Measurements from ENCODE around the gene KCNK3. TPM values are rescaled to one million over a fixed set of nuclear protein-coding genes. Genes with fewer than 3 reads are reported as not detected.

KCNK3 gene
- total and polyA plus RNA-seq, 2 donors (not counting 1 experiment from before 2014, with no cell fraction given), result not detected

- H3K9ac ChIP-seq (ENCODE audit: low read length), result no peak overlapping the region
- 100% methylated on average over 2 of the region's 2 CpGs for WGBS (ENCODE audit: insufficient coverage)
- H3K27ac Mint-ChIP-seq, result no peak overlapping the region
- no peaks in the 10 kb centered on the region for H3K79me2 ChIP-seq (ENCODE audit: control insufficient read depth, insufficient read depth, low read length)
- H3K36me3 ChIP-seq (replicated peaks in 1 of 2; ENCODE audit: control extremely low read depth in 1 of 2, control insufficient read depth in 1 of 2, extremely low read depth in 1 of 2, insufficient read depth in 2 of 2, low read length in 1 of 2), result no peaks in the 10 kb centered on the region
- no peak for ATAC-seq (ENCODE audit: low read depth)
- H3K4me1 Mint-ChIP-seq, result no peaks in the 10 kb centered on the region
- H3K27me3 Mint-ChIP-seq, result peaks cover 10% of the 10 kb centered on the region
- no peaks in the 10 kb centered on the region for H3K9me3 ChIP-seq (ENCODE audit: control extremely low read depth in 1 of 3, control insufficient read depth in 2 of 3, insufficient read depth in 1 of 3, low read length in 2 of 3)
- no peak overlapping the region for H2AFZ ChIP-seq (ENCODE audit: insufficient read depth, low read depth, low read length, poor library complexity, severe bottlenecking)
- no peak overlapping the region for H3K4me3 Mint-ChIP-seq
- ChIA-PET POLR2A (no interaction called here), CTCF (no interaction called here)
- no peak for TF ChIP-seq EZH2 (IDR thresholded peaks at IDR 0.05; ENCODE audit: borderline replicate concordance, insufficient read depth, low read depth, low read length, poor library complexity, severe bottlenecking)
- TF ChIP-seq CTCF (IDR thresholded peaks at IDR 0.05), result no peak
- H3K9me3 Mint-ChIP-seq (ENCODE audit: insufficient read depth), result no peaks in the 10 kb centered on the region
- H3K4me3 ChIP-seq (ENCODE audit: control extremely low read depth in 1 of 5, extremely low read depth in 1 of 5, insufficient read depth in 1 of 5, low read depth in 2 of 5, low read length in 4 of 5), result no peak overlapping the region
- DNase-seq, result no peak
- H4K20me1 ChIP-seq (ENCODE audit: control insufficient read depth, insufficient read depth, low read length, poor library complexity, severe bottlenecking), result no peaks in the 10 kb centered on the region
- intact Hi-C loops (cut with micrococcal nuclease), result no loop called here
- H3K27me3 ChIP-seq (replicated peaks in 1 of 4; ENCODE audit: control extremely low read depth in 1 of 4, control insufficient read depth in 3 of 4, insufficient read depth in 4 of 4, low read length in 3 of 4), result no peaks in the 10 kb centered on the region
- no peaks in the 10 kb centered on the region for H3K4me1 ChIP-seq (ENCODE audit: control insufficient read depth in 2 of 2, insufficient read depth in 2 of 2, low read length in 2 of 2)
- H3K27ac ChIP-seq (ENCODE audit: low read length in 2 of 2), result no peak overlapping the region
- no peak overlapping the region for H3K4me2 ChIP-seq (replicated peaks; ENCODE audit: low read depth, low read length, poor library complexity, severe bottlenecking)
These were observed 24.2 kb downstream of the KCNK3 start for GRCh38 chr2:26716769-26717168.

GRCh38 chr2:26717362-26717761, 24.8 kb downstream of the KCNK3 start:
- no peak overlapping the region for H3K4me3 ChIP-seq (ENCODE audit: control extremely low read depth in 1 of 5, extremely low read depth in 1 of 5, insufficient read depth in 1 of 5, low read depth in 2 of 5, low read length in 4 of 5)
- H4K20me1 ChIP-seq (ENCODE audit: control insufficient read depth, insufficient read depth, low read length, poor library complexity, severe bottlenecking), result no peaks in the 10 kb centered on the region
- no peaks in the 10 kb centered on the region for H3K36me3 ChIP-seq (replicated peaks in 1 of 2; ENCODE audit: control extremely low read depth in 1 of 2, control insufficient read depth in 1 of 2, extremely low read depth in 1 of 2, insufficient read depth in 2 of 2, low read length in 1 of 2)
- H3K27ac Mint-ChIP-seq, result no peak overlapping the region
- H3K4me3 Mint-ChIP-seq, result no peak overlapping the region
- POLR2A ChIA-PET, result no interaction called here
- H2AFZ ChIP-seq (ENCODE audit: insufficient read depth, low read depth, low read length, poor library complexity, severe bottlenecking), result no peak overlapping the region
- no peak overlapping the region for H3K27ac ChIP-seq (ENCODE audit: low read length in 2 of 2)
- CTCF ChIA-PET, result no interaction called here
- DNase-seq (no peak), ATAC-seq (ENCODE audit: low read depth) (no peak)
- no peaks in the 10 kb centered on the region for H3K79me2 ChIP-seq (ENCODE audit: control insufficient read depth, insufficient read depth, low read length)
- intact Hi-C loops (cut with micrococcal nuclease), result no loop called here
- H3K4me1 ChIP-seq (ENCODE audit: control insufficient read depth in 2 of 2, insufficient read depth in 2 of 2, low read length in 2 of 2), result no peaks in the 10 kb centered on the region
- TF ChIP-seq CTCF (IDR thresholded peaks at IDR 0.05), result no peak
- TF ChIP-seq EZH2 (IDR thresholded peaks at IDR 0.05; ENCODE audit: borderline replicate concordance, insufficient read depth, low read depth, low read length, poor library complexity, severe bottlenecking), result no peak
- WGBS (ENCODE audit: insufficient coverage), result 87% methylated on average over 5 of the region's 5 CpGs
- H3K4me2 ChIP-seq (replicated peaks; ENCODE audit: low read depth, low read length, poor library complexity, severe bottlenecking), result no peak overlapping the region
- H3K27me3 ChIP-seq (replicated peaks in 1 of 4; ENCODE audit: control extremely low read depth in 1 of 4, control insufficient read depth in 3 of 4, insufficient read depth in 4 of 4, low read length in 3 of 4), result no peaks in the 10 kb centered on the region
- peaks cover 10% of the 10 kb centered on the region for H3K27me3 Mint-ChIP-seq
- H3K9ac ChIP-seq (ENCODE audit: low read length), result no peak overlapping the region
- H3K4me1 Mint-ChIP-seq, result no peaks in the 10 kb centered on the region
- H3K9me3 ChIP-seq (ENCODE audit: control extremely low read depth in 1 of 3, control insufficient read depth in 2 of 3, insufficient read depth in 1 of 3, low read length in 2 of 3), result no peaks in the 10 kb centered on the region
- no peaks in the 10 kb centered on the region for H3K9me3 Mint-ChIP-seq (ENCODE audit: insufficient read depth)

Data from B cell (primary cell).